ENCODE measurements around the gene ST3GAL2.

The ST3GAL2 gene

DNA sequence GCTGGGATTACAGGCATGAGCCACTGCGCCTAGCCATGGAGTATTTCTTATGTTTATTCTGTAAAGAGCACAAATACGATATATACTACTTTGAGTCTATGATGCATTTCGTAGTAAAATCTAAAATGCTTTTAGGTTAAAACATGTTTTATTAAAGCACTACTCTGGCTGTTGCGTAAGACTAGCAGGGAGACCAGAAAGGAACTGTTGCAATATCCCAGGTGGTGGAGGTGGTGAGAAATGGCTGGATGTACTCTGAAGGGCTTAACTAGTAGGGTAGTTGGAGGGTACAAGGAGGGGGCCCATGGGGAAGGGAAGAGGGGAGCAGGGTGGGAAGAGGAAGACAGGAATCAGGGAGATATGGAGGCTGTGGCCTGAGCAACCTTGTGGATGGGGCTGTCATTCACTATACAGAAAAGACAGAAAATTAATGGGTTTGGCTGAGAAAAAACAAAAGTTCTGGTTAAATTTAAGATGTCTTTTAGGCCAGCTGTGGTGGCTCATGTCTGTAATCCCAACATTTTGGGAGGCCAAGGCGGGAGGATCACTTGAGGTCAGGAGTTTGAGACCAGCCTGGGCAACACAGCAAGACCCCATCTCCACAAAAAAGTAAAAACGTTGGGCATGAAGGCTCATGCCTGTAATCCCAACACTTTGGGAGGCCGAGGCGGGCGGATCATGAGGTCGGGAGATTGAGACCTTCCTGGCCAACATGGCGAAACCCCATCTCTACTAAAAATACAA is 35.8 kb downstream of the ST3GAL2 start:
- Mint-ChIP-seq H3K4me1 (ENCODE audit: low read depth) (peaks cover 59% of the 10 kb centered on the region), H3K4me3 (no peak overlapping the region), H3K27ac (peak overlapping the region; percentile 73), H3K36me3 (ENCODE audit: low read depth) (peaks cover 77% of the 10 kb centered on the region), H3K9me3 (no peaks in the 10 kb centered on the region), H3K27me3 (no peaks in the 10 kb centered on the region)
- intact Hi-C loops (cut with micrococcal nuclease) = loop anchor here (5.0 kb wide), 1 partner anchor 49 kb away; the partner anchor contains the start of gene FCSK

DNA sequence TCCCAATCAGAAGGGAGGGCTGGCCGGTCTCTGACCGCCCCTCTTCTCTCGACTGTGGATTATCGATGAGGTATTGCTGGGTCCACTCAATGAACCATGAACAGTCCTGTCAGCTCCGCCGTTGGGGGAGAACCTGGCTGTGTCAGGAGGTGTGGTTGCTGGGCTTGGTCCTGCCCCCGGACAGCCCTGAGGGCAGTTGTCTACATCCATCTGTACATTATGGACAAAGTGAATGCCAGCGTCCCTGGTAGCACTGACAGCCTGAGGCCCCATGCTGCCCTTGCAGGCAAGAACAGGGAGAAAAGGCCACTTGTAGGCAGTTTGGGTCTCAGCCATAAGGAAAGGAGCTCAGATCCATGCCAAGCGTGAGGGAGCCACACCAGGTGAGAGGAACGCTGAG is 38.9 kb downstream of the ST3GAL2 start:
- Mint-ChIP-seq H3K4me3 (no peak overlapping the region), H3K4me1 (ENCODE audit: low read depth) (peaks cover 40% of the 10 kb centered on the region), H3K27me3 (no peaks in the 10 kb centered on the region), H3K9me3 (no peaks in the 10 kb centered on the region), H3K27ac (no peak overlapping the region), H3K36me3 (ENCODE audit: low read depth) (peaks cover 81% of the 10 kb centered on the region)
- intact Hi-C loops (cut with micrococcal nuclease) = loop anchor here (5.0 kb wide), 1 partner anchor 52 kb away; the partner anchor contains the start of gene FCSK

DNA sequence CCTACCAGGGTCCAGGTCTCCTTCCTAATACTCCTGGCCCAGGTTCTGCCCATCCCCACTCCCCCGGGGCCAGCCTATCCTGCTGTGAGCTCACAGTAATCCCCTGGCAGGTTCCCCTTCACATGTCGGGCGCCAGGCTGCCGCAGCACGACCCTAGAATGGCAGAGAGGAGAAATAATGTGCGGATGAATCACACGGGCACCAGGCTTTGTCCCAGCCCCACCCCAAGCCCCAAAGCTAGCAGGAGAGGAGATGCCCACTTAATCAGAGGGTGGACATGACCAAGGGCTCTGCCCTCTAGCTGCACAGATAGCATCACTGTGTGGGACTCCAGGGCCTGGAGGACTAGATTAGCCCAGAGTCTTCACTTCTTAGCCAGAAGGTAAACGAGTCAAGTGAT is 39.5 kb downstream of the ST3GAL2 start:
- H3K27ac Mint-ChIP-seq = no peak overlapping the region
- intact Hi-C loops (cut with micrococcal nuclease) = no loop called here
- H3K27me3 Mint-ChIP-seq = no peaks in the 10 kb centered on the region

DNA sequence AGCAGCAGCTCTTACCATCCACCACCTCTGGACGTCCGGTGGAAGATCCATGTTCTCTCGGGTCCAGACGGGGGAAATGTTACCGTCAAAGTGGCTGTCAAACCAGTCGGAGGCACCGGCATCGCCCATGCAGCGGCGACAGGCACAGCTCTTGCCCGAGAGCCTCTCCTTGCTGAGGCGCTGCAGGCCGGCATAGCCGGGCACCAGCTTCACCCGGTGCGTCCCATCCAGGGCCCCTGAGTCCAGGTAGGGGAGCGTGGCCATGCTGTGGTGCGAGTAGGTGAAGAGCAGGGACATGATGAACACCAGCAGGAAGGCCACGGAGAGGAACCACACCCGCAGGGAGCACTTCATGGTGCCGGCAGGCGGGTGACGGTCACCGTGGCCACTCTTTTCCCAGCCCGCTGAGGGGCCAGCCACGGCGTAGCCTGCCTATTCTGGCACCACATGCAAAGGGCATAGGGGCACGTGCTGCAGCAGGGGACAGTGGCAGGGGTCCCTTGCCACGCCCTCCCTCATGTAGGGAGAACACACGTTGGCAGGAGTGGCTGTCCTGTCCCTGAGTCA is 40.6 kb downstream of the ST3GAL2 start:
- intact Hi-C loops (cut with micrococcal nuclease) = no loop called here
- no peak overlapping the region for H3K4me3 Mint-ChIP-seq

More for the DNA sequence above, 39.5 kb downstream of the ST3GAL2 start:
- Mint-ChIP-seq H3K4me1 (ENCODE audit: low read depth) (peaks cover 36% of the 10 kb centered on the region), H3K36me3 (ENCODE audit: low read depth) (peaks cover 87% of the 10 kb centered on the region), H3K4me3 (no peak overlapping the region), H3K9me3 (no peaks in the 10 kb centered on the region)

DNA sequence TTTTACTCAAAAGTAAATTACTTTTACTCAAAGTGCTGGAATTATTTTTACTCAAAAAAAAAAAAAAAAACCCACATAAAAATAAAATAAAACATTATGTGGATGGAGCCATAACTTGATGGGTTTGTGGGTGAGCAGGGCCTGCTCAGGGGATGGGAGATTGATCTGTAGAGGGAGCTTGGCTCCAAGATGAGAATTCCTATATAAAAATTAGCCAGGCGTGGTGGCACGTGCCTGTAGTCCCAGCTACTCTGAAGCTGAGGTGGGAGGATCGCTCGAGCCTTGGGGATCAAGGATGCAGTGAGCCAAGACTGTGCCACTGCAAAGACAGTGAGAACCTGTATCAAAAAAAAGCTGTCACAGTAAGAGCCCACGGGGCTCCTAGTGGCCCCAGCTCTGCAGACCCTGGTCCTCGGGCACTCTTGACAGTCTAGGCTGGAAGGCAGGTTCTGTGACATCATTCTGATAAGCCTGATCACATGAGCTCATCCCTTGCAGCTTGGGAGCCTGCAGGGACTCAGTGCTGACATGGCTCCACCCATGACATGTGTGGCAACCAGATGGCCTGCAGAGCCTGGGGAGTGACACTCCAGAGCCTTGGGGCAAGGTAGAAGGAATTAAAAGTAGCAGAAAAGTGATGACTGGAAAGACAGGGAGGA is 42.5 kb downstream of the ST3GAL2 start:
- peak overlapping the region; percentile 32 for H3K27ac Mint-ChIP-seq
- H3K4me3 Mint-ChIP-seq = no peak overlapping the region
- intact Hi-C loops (cut with micrococcal nuclease) = no loop called here
- peaks cover 14% of the 10 kb centered on the region for H3K4me1 Mint-ChIP-seq (ENCODE audit: low read depth)
- no peaks in the 10 kb centered on the region for H3K27me3 Mint-ChIP-seq
- peaks cover 97% of the 10 kb centered on the region for H3K36me3 Mint-ChIP-seq (ENCODE audit: low read depth)
- H3K9me3 Mint-ChIP-seq = no peaks in the 10 kb centered on the region

More for the DNA sequence above, 40.6 kb downstream of the ST3GAL2 start:
- Mint-ChIP-seq H3K4me1 (ENCODE audit: low read depth) (peaks cover 25% of the 10 kb centered on the region), H3K27me3 (no peaks in the 10 kb centered on the region), H3K27ac (no peak overlapping the region), H3K36me3 (ENCODE audit: low read depth) (peaks cover 88% of the 10 kb centered on the region), H3K9me3 (no peaks in the 10 kb centered on the region)

DNA sequence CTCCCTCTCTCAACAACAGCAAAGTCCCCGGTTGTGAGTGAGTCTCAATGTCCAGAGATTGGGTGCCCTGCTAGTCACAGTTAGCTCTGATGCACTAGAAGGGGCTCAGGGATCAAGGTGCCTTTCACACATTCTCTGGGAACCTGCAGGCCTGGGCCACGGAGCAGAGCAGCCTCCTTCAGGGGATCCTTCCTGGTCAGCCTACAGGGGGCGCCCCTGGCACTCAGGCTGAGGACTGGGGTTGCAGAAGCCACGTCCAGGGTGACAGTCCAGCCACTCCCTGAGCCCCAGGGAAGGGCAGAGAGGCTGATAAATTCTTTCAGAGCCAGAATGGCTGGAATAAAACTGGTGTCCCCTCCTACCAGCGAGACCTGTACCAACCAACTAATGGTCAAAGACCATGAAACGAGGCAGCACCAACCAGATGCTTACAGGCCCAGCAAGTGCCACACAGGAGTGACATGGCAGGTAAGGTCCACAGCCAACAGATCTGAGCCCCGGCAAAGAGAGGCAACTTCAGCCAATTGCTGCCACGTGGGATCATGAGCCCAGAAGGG is 43.5 kb downstream of the ST3GAL2 start:
- Mint-ChIP-seq H3K27ac (no peak overlapping the region), H3K4me1 (ENCODE audit: low read depth) (peaks cover 9% of the 10 kb centered on the region), H3K4me3 (no peak overlapping the region), H3K9me3 (no peaks in the 10 kb centered on the region), H3K27me3 (no peaks in the 10 kb centered on the region), H3K36me3 (ENCODE audit: low read depth) (peaks cover 97% of the 10 kb centered on the region)
- intact Hi-C loops (cut with micrococcal nuclease) = loop anchor here (1.0 kb wide), 1 partner anchor 76 kb away; no protein-coding TSS in a partner anchor

DNA sequence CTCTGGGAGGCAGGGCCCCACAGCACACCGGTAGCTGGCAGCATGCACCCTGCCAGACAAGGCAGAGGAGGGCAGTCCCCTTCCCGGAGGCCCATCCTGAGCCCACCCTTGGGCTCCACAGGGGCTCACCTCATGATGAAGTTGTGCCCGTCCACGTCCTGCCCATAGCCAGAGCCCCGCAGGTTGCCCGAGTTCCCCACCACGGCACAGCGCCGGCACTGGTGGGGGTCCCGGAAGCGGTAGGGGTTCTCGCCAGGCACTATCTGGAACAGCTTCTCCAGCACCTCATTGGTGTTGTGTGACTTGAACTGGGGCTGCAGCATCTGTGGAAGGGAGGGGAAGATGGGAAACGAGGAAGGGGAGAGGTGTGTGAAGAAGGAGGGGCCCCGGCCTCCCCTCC is 44.0 kb downstream of the ST3GAL2 start:
- Mint-ChIP-seq H3K27me3 (no peaks in the 10 kb centered on the region), H3K36me3 (ENCODE audit: low read depth) (peaks cover 97% of the 10 kb centered on the region), H3K27ac (no peak overlapping the region), H3K9me3 (no peaks in the 10 kb centered on the region), H3K4me3 (no peak overlapping the region), H3K4me1 (ENCODE audit: low read depth) (peaks cover 9% of the 10 kb centered on the region)
- intact Hi-C loops (cut with micrococcal nuclease) = loop anchor here (1.0 kb wide), 1 partner anchor 76 kb away; no protein-coding TSS in a partner anchor

DNA sequence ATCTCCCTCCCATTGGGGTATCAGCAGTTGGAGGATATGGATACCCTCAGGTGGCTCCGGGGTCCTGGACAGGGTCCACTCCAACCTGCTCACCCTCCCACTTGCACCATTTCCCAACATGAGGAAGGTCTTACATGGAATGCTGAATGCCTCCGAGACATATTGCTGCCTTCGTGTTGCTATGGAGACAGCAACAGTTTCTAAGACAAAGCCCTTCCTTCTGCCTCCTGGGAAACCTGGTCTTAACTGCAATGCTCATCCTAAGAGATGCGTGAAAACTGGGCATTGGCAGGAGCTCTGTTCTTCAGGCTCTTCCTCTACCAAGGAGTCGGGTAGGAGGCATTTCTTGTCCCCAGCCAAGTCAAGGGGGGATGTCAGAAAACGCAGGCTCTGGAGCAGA is 45.2 kb downstream of the ST3GAL2 start:
- intact Hi-C loops (cut with micrococcal nuclease) = no loop called here

DNA sequence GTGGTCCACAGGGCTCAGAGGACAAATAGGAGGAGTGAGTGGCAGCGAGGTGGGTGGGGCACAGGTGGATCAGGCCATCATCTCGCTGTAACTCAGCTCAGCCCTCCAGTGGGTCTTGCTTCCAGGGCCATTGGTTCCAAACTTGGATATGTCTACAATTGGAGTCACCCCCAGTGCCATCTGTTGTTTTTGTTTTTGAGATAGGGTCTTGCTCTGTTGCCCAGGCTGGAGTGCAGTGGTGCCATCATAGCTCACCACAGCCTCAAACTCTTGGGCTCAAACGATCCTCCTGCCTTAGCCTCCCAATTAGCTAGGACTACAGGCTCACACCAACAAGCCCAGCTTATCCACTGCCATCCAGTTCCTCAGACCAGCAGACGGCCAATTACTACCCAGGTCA is 46.3 kb downstream of the ST3GAL2 start:
- H3K36me3 Mint-ChIP-seq (ENCODE audit: low read depth) = peaks cover 94% of the 10 kb centered on the region
- no peaks in the 10 kb centered on the region for H3K9me3 Mint-ChIP-seq
- intact Hi-C loops (cut with micrococcal nuclease) = no loop called here
- H3K4me3 Mint-ChIP-seq = no peak overlapping the region
- H3K4me1 Mint-ChIP-seq (ENCODE audit: low read depth) = peaks cover 9% of the 10 kb centered on the region
- no peak overlapping the region for H3K27ac Mint-ChIP-seq
- no peaks in the 10 kb centered on the region for H3K27me3 Mint-ChIP-seq

More for the DNA sequence above, 45.2 kb downstream of the ST3GAL2 start:
- Mint-ChIP-seq H3K4me3 (no peak overlapping the region), H3K27ac (no peak overlapping the region), H3K4me1 (ENCODE audit: low read depth) (peaks cover 9% of the 10 kb centered on the region), H3K27me3 (no peaks in the 10 kb centered on the region), H3K9me3 (no peaks in the 10 kb centered on the region), H3K36me3 (ENCODE audit: low read depth) (peaks cover 94% of the 10 kb centered on the region)

DNA sequence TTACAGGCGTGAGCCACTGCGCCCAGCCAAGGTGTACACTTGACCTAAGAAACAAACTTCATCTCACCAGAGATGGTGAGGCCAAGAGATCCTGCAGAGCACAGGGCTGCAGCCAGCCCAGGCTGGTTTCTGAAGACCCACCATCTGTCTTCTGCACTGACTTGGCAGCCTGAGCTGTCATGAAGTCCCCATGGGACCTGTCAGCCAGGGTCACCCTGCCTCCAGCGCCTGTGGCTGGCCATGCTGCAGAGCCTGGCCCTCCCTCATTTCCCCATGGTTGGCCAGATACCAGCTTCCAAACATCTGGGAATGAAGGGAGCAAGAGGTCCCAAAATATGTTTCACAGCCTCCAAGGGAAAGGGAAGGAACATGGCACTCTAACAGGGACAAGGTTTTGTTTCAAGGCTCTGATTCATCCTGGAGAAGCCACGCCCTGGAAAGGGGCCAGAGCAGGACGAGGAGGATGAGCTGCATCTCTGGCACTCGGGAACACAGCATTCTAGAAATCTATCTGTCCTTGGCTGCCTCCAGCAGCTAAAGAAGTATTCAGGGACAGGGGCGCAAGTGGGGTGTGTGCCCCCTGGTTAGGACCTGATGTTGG is 46.9 kb downstream of the ST3GAL2 start:
- Mint-ChIP-seq H3K36me3 (ENCODE audit: low read depth) (peaks cover 94% of the 10 kb centered on the region), H3K27ac (peak overlapping the region; percentile 25), H3K27me3 (no peaks in the 10 kb centered on the region), H3K4me3 (no peak overlapping the region), H3K9me3 (no peaks in the 10 kb centered on the region), H3K4me1 (ENCODE audit: low read depth) (peaks cover 9% of the 10 kb centered on the region)
- intact Hi-C loops (cut with micrococcal nuclease) = no loop called here

DNA sequence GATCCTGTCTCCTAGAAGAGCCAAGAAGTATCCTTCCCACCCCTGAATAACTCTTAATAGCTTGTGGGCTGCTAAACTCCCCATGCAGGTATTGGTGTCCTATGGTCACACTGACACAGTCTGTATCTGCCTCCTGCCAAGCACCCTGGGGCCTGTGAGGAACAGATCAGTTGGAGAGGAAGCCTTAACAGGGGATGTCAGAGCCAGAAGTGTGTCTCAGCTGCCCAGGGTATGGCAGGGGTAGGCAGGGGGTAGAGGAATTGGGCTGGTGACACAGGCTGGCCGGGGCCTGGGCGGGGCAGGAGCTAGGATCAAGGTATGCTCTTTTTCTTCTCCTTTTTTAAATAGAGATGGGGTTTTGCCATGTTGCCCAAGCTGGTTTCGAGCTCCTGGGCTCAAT is 47.5 kb downstream of the ST3GAL2 start:
- Mint-ChIP-seq H3K9me3 (no peaks in the 10 kb centered on the region), H3K36me3 (ENCODE audit: low read depth) (peaks cover 94% of the 10 kb centered on the region), H3K4me3 (no peak overlapping the region), H3K27ac (no peak overlapping the region), H3K4me1 (ENCODE audit: low read depth) (peaks cover 9% of the 10 kb centered on the region), H3K27me3 (no peaks in the 10 kb centered on the region)
- intact Hi-C loops (cut with micrococcal nuclease) = no loop called here

DNA sequence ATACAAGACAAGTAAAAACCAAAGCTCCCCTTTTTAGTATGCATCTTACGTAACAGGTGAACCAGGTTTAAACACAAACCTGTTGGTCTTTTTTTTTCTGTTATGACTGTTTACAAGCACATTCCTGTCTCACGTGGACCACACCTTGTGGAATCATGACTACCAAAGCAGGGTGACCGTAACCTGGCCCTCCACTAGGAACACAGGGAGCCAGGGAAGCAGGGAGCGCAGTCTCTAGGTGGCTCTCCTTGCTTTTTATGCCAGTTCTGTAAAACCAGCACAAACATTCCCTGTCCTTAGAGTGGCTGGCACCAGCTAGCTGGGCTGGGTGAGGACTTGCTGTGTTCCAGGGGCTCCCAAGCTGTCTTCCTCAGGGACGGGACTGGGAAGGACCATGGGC is 48.1 kb downstream of the ST3GAL2 start:
- H3K27ac Mint-ChIP-seq = no peak overlapping the region
- peaks cover 97% of the 10 kb centered on the region for H3K36me3 Mint-ChIP-seq (ENCODE audit: low read depth)
- no peaks in the 10 kb centered on the region for H3K9me3 Mint-ChIP-seq
- no peaks in the 10 kb centered on the region for H3K27me3 Mint-ChIP-seq
- no peak overlapping the region for H3K4me3 Mint-ChIP-seq
- intact Hi-C loops (cut with micrococcal nuclease) = no loop called here
- H3K4me1 Mint-ChIP-seq (ENCODE audit: low read depth) = peaks cover 9% of the 10 kb centered on the region

DNA sequence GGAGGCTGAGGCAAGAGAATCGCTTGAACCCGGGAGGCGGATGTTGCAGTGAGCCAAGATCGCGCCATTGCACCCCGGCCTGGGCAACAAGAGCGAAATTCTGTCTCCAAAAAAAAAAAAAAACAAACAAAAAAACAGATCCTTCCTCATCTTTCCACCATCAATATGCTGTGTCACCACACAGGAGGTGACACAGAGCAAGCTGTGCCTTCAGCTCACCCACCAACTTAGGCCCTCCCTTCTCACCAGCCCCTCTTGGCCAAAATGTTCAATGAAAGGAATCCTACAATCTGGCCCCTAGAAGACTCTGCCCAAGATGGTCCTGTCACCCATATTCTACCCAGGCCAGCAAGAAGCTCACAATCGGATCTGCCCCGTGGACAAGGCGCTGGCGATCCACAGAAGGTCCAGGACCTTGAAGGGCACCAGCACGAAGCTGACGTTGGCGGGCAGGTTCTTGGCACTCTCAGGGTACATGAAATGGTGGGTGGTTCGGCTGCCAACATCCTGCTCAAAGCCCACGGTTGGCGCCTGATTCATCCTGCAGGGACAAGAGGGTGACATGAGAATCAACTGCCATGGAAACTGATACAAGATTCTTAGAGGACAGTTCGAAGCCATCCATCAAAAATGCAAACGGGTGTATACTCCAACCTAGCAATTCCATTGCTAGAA is 50.8 kb downstream of the ST3GAL2 start:
- Mint-ChIP-seq H3K27me3 (no peaks in the 10 kb centered on the region), H3K4me1 (ENCODE audit: low read depth) (no peaks in the 10 kb centered on the region), H3K27ac (no peak overlapping the region), H3K36me3 (ENCODE audit: low read depth) (peaks cover 95% of the 10 kb centered on the region), H3K9me3 (no peaks in the 10 kb centered on the region), H3K4me3 (no peak overlapping the region)
- intact Hi-C loops (cut with micrococcal nuclease) = no loop called here

Data from dendritic cell treated with granulocyte-macrophage colony-stimulating factor and Interleukin-4, amounts not matched to agents 40 ng/mL and 50 ng/mL, for 4 days (primary cell).